Neuronal stem cell (in vitro differentiated cells): ENCODE measurements around the gene SVIL.

Source experiments
- DNase-seq: peaks from one replicate; pipeline ENCODE4 v3.0.0-alpha.2; 2013; ENCODE audit warnings: low spot score
- H2AFZ ChIP-seq: one replicate; pipeline ENCODE4 v1.6.1; 2013; ENCODE audit warnings: mild to moderate bottlenecking, low read length, inconsistent platforms
- H2AK5ac ChIP-seq: 2 replicates; pipeline ENCODE4 v1.6.1; 2013; ENCODE audit warnings: low read depth, mild to moderate bottlenecking, inconsistent platforms, low read length, moderate library complexity, mixed read lengths
- H2BK120ac ChIP-seq: 2 replicates; pipeline ENCODE4 v1.6.1; 2013; ENCODE audit warnings: low read depth, mild to moderate bottlenecking, inconsistent platforms, low read length, moderate library complexity, mixed read lengths
- H2BK12ac ChIP-seq: one replicate; pipeline ENCODE4 v1.6.1; 2013; ENCODE audit warnings: low read length, inconsistent platforms
- H2BK15ac ChIP-seq: 2 replicates; pipeline ENCODE4 v1.6.1; 2013; ENCODE audit warnings: mild to moderate bottlenecking, low read length, inconsistent platforms, mixed read lengths
- H2BK5ac ChIP-seq: one replicate; pipeline ENCODE4 v1.6.1; 2013; ENCODE audit warnings: inconsistent platforms, mild to moderate bottlenecking, low read length, moderate library complexity
- H3K14ac ChIP-seq: one replicate; pipeline ENCODE4 v1.6.1; 2013; ENCODE audit warnings: low read length, inconsistent platforms
- H3K18ac ChIP-seq: 2 replicates; pipeline ENCODE4 v1.6.1; 2013; ENCODE audit warnings: low read length, inconsistent platforms
- H3K23ac ChIP-seq: 2 replicates; pipeline ENCODE4 v1.6.1; 2013; ENCODE audit warnings: low read depth, mild to moderate bottlenecking, mixed read lengths, low read length, inconsistent platforms; ENCODE audit not compliant: poor library complexity
- H3K27ac ChIP-seq: replicated peaks from 3 replicates; pipeline ENCODE4 v1.5.1; 2013; ENCODE audit warnings: low read length, inconsistent platforms
- H3K27me3 ChIP-seq, 3 experiments: 2 replicates each; pipeline ENCODE4 v1.6.1; 2013; ENCODE audit warnings: low read length in 3 of 3, mild to moderate bottlenecking in 2 of 3, inconsistent platforms in 1 of 3, low read depth in 1 of 3, mixed read lengths in 1 of 3, moderate library complexity in 1 of 3; ENCODE audit not compliant: control insufficient read depth in 3 of 3, insufficient read depth in 3 of 3
- H3K36me3 ChIP-seq, 2 donors: replicated peaks in 1 of 2; 2 replicates each; pipeline ENCODE4 v1.6.1; 2013; ENCODE audit warnings: low read length in 2 of 2; ENCODE audit not compliant: control insufficient read depth in 2 of 2, insufficient read depth in 2 of 2
- H3K4ac ChIP-seq: 2 replicates; pipeline ENCODE4 v1.6.1; 2013; ENCODE audit warnings: inconsistent platforms, mild to moderate bottlenecking, low read length, moderate library complexity
- H3K4me1 ChIP-seq, 2 donors: 1 replicate in 1 of 2; 2 replicates in 1 of 2; pipeline ENCODE4 v1.6.1; 2013; ENCODE audit warnings: low read length in 2 of 2, low read depth in 1 of 2; ENCODE audit not compliant: control insufficient read depth in 2 of 2, insufficient read depth in 1 of 2
- H3K4me2 ChIP-seq: one replicate; pipeline ENCODE4 v1.6.1; 2013; ENCODE audit warnings: mild to moderate bottlenecking, low read length, inconsistent platforms; ENCODE audit not compliant: insufficient read depth, poor library complexity, severe bottlenecking
- H3K4me3 ChIP-seq, 2 donors: 2 replicates each; pipeline ENCODE4 v1.5.1; 2013; ENCODE audit warnings: low read length in 2 of 2, mild to moderate bottlenecking in 2 of 2, inconsistent platforms in 1 of 2, moderate library complexity in 1 of 2
- H3K79me1 ChIP-seq: one replicate; pipeline ENCODE4 v1.6.1; 2013; ENCODE audit warnings: low read depth, mild to moderate bottlenecking, inconsistent platforms, low read length, moderate library complexity
- H3K9ac ChIP-seq: one replicate; pipeline ENCODE4 v1.6.1; 2013; ENCODE audit warnings: mild to moderate bottlenecking, low read depth, low read length, inconsistent platforms; ENCODE audit not compliant: poor library complexity
- H3K9me3 ChIP-seq, 2 donors: replicated peaks in 1 of 2; 2 replicates each; pipeline versions ENCODE3 to v1.6.1; 2013; ENCODE audit warnings: low read length in 2 of 2, mild to moderate bottlenecking in 2 of 2, inconsistent platforms in 1 of 2, low read depth in 1 of 2, mixed read lengths in 1 of 2, moderate library complexity in 1 of 2; ENCODE audit not compliant: control insufficient read depth in 2 of 2, insufficient read depth in 1 of 2
- H4K8ac ChIP-seq: one replicate; pipeline ENCODE4 v1.6.1; 2013; ENCODE audit warnings: low read depth, mild to moderate bottlenecking, inconsistent platforms, low read length, moderate library complexity
- H4K91ac ChIP-seq: one replicate; pipeline ENCODE4 v1.6.1; 2013; ENCODE audit warnings: low read length, low read depth, mild to moderate bottlenecking, inconsistent platforms; ENCODE audit not compliant: poor library complexity
- WGBS, 2 donors: extraction: QIAGEN DNeasy Blood & Tissue Kit; methylation state at CpG; one replicate each; pipeline ENCODE4 v1.1.7; 2013; ENCODE audit warnings: missing lambda C conversion rate in 2 of 2, mixed read lengths in 1 of 2; ENCODE audit not compliant: insufficient read length in 2 of 2, insufficient replicate concordance in 1 of 2; ENCODE audit errors: extremely low coverage in 2 of 2; 5-methylcytosine and 5-hydroxymethylcytosine counted together

The SVIL gene

DNA sequence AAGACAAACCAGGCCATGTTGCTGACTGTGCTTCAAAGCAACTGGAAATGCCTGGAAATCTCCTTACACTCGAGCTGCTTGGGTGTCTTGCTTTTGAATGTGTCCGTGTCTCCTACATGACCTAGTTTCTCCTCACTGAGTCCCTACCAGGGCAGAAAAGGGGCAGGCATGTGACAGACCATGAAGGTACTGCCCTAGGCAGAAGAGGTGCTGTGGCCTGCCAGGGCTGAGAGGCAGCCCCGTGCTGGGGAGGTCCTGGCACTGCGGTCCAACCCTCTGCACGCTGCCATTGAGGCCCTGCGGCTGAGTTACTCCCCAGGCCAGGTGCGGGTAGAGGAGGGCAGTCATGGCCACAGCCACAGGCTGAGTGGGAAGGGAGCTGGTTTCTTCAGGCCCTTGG, 186.6 kb downstream of the SVIL start:
- Histone ChIP-seq H2BK5ac (no peak overlapping the region), H3K4me3 (no peak overlapping the region), H2BK120ac (no peak overlapping the region), H4K8ac (no peak overlapping the region), H3K79me1 (no peaks in the 10 kb centered on the region), H3K27ac (no peak overlapping the region), H3K27me3 (peaks cover 0 to 6% (median 0%) of the 10 kb centered on the region in 3 experiments), H3K14ac (peak overlapping the region; percentile 72), H2AK5ac (no peak overlapping the region), H3K4me1 (peaks cover 0 to 2% of the 10 kb centered on the region in 2 donors), H3K36me3 (no peaks in the 10 kb centered on the region), H3K9ac (peak overlapping the region; percentile 30), H3K9me3 (no peaks in the 10 kb centered on the region), H2BK12ac (no peak overlapping the region), H2AFZ (no peak overlapping the region), H3K23ac (peak overlapping the region; percentile 82), H3K4ac (no peak overlapping the region), H3K4me2 (no peak overlapping the region), H4K91ac (peak overlapping the region; percentile 76), H2BK15ac (no peak overlapping the region), H3K18ac (peak overlapping the region; percentile 59)
- no peak for DNase-seq
- WGBS, 2 donors, result no CpG with 5 or more reads among the region's 7 CpGs

DNA sequence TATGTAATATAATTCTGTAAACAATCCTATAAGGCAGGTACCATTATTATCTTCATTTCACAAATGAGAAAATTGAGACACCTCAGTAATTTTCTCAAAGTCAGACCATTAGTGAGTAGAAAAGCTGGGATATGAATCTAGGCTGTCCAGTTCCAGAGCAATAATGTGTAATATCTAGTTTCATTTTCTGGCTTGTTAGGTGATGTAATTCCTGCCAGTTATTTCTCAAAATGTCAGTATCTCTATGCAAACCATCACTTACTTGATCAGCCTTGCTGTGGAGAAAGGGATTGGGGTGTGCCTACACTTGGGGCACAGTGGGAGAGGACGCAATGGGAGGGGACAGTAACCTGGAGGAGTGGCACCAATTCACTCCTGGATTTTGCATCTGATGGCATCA, 188.4 kb downstream of the SVIL start:
- Histone ChIP-seq H3K23ac (no peak overlapping the region), H4K8ac (no peak overlapping the region), H2BK15ac (no peak overlapping the region), H2BK12ac (no peak overlapping the region), H3K4me3 (no peak overlapping the region), H3K14ac (no peak overlapping the region), H3K9me3 (no peaks in the 10 kb centered on the region), H3K27me3 (peaks cover 0 to 6% (median 0%) of the 10 kb centered on the region in 3 experiments), H3K79me1 (no peaks in the 10 kb centered on the region), H3K4me1 (peaks cover 0 to 2% of the 10 kb centered on the region in 2 donors), H3K27ac (no peak overlapping the region), H3K9ac (no peak overlapping the region), H3K4me2 (no peak overlapping the region), H4K91ac (no peak overlapping the region), H2BK120ac (no peak overlapping the region), H2AK5ac (no peak overlapping the region), H2BK5ac (no peak overlapping the region), H3K18ac (no peak overlapping the region), H3K4ac (no peak overlapping the region), H3K36me3 (no peaks in the 10 kb centered on the region), H2AFZ (no peak overlapping the region)
- no peak for DNase-seq
- no CpG with 5 or more reads among the region's 1 CpG for WGBS, 2 donors

DNA sequence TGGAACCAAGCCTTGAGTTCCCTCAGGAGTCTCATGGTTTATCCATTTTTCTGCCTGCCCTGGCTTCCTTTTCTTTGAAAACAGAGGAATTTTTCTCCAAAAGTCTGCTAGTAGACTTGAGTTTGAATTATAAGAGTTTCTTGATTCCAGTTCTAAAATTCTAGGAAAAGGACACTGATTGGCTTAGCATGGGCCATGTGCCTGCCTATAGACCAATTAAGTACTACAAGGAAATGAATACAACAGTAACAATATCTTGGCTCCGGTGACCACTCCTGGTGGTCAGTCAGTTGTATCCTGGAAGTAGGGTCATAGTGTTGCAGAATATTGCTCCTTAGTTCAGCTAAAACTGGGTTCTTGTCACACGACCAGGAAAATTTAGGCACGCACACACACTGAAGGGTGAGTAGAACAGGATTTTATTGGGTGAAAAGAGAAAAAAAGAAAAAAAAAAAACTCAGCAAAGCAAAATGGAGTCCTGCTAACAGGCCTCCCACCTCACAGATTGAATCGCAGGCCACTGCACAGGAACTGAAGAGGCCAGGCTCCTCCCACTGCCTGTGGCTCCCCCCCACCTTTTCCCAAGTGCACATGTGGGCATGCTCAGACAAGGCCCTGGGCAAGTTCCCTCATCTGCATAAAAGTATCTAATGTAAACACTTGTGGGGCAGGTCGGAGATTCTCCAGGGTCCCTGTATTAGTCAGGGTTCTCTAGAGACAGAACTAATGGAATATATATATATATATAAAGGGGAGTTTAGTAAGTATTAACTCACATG, 190.8 kb downstream of the SVIL start:
- no peak overlapping the region for H3K4me3 ChIP-seq
- H4K8ac ChIP-seq, result no peak overlapping the region
- no peaks in the 10 kb centered on the region for H3K79me1 ChIP-seq
- H3K36me3 ChIP-seq, result no peaks in the 10 kb centered on the region
- H2BK15ac ChIP-seq, result no peak overlapping the region
- peaks cover 0 to 6% (median 0%) of the 10 kb centered on the region in 3 experiments for H3K27me3 ChIP-seq
- H3K18ac ChIP-seq, result no peak overlapping the region
- H2BK120ac ChIP-seq, result no peak overlapping the region
- H2BK5ac ChIP-seq, result no peak overlapping the region
- no CpG with 5 or more reads among the region's 5 CpGs for WGBS, 2 donors
- no peak overlapping the region for H2AK5ac ChIP-seq
- H3K4ac ChIP-seq, result no peak overlapping the region
- H3K27ac ChIP-seq, result no peak overlapping the region
- no peak overlapping the region for H2BK12ac ChIP-seq
- H2AFZ ChIP-seq, result peak overlapping the region; percentile 88
- H3K14ac ChIP-seq, result no peak overlapping the region
- H3K9ac ChIP-seq, result no peak overlapping the region
- no peaks in the 10 kb centered on the region for H3K9me3 ChIP-seq
- H3K4me2 ChIP-seq, result no peak overlapping the region
- no peak overlapping the region for H3K23ac ChIP-seq
- no peak for DNase-seq
- H3K4me1 ChIP-seq, result peaks cover 0 to 2% of the 10 kb centered on the region in 2 donors
- H4K91ac ChIP-seq, result no peak overlapping the region

- Histone ChIP-seq H3K4me1 (peaks cover 0 to 2% of the 10 kb centered on the region in 2 donors), H2BK15ac (no peak overlapping the region), H2BK12ac (no peak overlapping the region), H3K79me1 (no peaks in the 10 kb centered on the region), H3K9ac (no peak overlapping the region), H3K23ac (no peak overlapping the region), H2BK5ac (no peak overlapping the region), H3K27ac (no peak overlapping the region), H3K14ac (no peak overlapping the region), H3K9me3 (peaks cover 2 to 4% of the 10 kb centered on the region in 2 donors), H2AK5ac (no peak overlapping the region), H3K4ac (no peak overlapping the region), H3K4me3 (no peak overlapping the region), H3K4me2 (no peak overlapping the region), H3K36me3 (no peaks in the 10 kb centered on the region), H3K18ac (no peak overlapping the region), H3K27me3 (peaks cover 0 to 4% (median 0%) of the 10 kb centered on the region in 3 experiments), H2BK120ac (no peak overlapping the region), H2AFZ (no peak overlapping the region), H4K8ac (no peak overlapping the region), H4K91ac (no peak overlapping the region)
- DNase-seq, result no peak
- no CpG with 5 or more reads among the region's 2 CpGs for WGBS, 2 donors
Observed at GRCh38 chr10:29440981-29441380, 193.8 kb downstream of the SVIL start.
